SIG-M5 treated with dmso at 0.1 percent for 504 hours (cell line): ENCODE measurements around the gene KCND2.

Experiments
- DNase-seq: peaks from one replicate; lab custom pipeline; 2025; ENCODE audit not compliant: unreplicated experiment; lab: John Stamatoyannopoulos, UW

The KCND2 gene

DNA sequence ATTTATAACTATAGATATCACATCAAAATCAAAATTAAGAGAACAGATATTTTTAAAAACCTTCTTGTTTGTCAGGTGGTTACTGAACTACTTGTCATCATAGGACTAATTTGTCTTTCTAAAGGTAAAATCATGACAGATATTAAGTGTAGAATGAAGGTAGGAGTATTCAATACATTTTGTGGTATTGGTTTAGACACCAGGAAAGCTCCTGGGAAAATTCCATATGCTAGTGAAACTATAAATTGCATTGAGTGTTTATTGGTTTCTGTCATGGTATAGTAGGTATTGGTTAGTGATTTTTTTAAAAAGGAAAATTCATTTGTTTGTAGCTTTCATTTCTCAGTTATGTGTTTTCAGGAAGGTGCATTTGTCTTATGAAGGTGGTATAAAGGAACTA is 132.7 kb downstream of the KCND2 start:
- DNase-seq: no peak

DNA sequence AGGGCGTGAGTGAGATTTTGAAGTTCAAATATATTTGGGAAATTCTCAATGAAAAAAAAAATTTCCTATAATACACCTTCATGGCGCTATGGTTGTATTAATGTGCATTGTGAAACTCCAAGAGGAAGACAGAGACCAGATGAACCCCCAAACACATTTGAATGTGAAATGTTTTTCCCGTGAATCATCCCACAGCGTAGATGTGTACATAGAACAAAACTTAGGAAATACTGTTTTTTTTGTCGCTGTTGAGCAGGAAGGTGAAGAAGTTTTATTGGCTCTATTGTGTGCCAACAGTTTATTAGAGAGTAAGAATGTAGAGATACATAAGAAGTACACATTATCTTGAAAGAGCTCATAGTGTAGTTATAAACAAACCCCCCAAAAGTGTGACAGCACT is 134.0 kb downstream of the KCND2 start:
- DNase-seq: no peak

DNA sequence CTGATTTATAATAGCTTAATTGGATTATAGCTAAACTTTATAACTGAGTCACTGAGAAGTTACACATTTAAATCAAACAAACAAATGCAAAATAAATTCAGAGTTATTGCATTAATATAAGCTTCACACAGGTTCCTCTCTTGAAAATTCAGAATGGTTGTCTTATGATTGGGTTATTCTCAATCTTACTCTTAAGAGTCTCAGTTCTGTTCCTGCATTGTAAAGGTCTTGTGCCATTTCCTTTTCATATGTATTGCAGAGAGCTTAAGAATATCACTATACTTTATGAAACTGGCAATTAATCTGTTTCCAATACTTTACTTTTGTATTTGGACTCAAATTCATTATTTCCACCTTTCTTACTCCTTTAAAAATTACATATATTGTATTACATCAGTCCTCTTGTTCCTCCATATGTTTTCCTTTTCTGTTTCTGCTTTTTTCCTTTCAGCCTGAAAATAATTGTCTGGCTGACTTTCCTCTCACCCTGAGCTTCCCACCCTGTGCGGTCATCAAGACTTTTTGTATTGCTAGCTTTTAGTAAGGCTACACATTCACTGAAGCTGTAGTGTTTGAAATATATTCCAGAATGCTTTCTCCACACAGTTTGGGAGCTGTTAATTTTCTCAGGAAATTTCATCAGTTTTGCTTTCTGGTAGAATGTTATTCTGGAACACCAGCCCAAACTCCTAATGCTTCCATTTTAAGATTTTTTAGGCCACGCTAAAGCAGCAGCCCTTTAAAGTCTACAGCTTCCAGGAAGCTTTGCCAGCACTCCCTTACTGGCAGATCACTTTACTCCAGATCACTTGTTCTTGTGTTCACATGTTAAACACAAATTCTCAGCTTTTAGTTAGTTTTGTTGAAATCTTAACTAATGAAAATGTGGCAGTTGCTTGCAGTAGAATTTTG is 139.4 kb downstream of the KCND2 start:
- DNase-seq: no peak

DNA sequence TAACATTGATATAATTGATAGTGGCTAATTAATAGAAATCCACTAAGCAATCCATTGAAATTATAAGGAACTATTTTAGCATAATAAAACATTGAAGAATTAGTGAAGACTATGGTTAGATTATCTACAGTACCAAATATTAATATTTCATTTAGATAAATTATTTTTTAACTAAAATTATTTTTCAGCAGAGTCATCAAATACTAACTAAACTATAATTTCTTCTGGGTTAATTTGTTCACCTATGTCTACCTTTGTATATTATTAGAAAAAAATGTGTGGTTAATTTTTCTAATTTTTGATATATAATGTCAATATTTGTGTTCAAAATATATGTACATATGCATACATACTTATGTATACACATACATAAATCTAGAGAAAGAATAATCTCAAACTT is 140.2 kb downstream of the KCND2 start:
- no peak for DNase-seq

DNA sequence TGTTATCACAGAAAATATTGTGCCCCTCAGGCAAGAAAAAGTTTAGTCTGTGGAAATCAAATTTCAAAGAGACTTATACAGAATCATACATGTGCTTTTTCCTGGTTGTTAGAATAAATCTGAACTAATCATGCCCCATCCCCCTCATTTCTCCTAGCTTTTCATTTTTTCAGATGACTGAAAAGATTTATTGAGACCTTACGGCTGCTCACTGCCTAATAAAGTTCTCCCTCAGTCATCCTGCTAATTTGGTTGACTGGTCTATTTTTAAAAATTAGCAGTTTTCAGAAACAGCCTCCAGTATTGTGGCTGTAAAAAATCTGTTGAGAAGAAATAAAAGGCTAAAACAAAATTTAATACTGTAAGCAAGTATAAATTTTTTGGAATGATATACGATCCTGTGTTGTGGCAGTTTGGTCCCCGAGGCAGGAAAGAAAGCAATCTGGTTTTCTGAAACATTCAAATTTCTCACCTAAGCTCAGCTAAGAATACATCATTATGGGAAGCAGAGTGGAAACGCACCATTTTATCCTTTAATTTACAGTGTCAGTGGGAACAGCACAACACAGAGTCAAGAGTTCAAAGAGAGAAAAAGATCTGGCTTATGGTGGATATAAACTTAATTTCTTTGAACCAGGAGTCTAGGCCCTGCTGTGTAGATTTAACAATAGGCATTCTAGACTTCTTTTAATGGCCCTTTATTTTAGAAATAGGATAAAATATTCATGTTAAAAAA is 144.4 kb downstream of the KCND2 start:
- no peak for DNase-seq

DNA sequence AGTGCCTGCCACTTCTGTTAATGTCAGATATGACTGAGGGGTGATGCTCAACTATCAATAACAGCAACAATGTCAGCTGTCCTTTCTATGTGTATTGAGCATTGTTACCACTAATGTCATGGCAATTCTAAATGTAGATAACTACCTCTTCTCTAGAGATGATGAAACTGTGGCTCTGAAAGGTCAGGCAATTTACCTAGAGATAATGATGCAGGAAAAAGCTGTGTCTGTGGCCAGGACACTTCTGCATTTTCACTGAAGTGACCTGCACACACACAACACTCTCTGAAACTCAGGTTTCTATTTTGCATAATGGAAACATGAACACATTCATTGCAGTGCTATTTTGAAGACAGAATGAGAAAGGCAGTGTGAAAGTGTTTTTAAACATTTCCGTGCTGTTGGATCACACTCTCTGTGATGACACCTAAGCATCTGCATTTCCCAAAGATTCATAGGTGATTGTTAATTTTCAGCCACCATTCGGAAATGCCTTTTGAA is 148.2 kb downstream of the KCND2 start:
- no peak for DNase-seq

- no peak for DNase-seq
These were observed 158.0 kb downstream of the KCND2 start for GRCh38 chr7:120431016-120431415.

GRCh38 chr7:120436487-120437060 is 163.6 kb downstream of the KCND2 start:
- no peak for DNase-seq

DNA sequence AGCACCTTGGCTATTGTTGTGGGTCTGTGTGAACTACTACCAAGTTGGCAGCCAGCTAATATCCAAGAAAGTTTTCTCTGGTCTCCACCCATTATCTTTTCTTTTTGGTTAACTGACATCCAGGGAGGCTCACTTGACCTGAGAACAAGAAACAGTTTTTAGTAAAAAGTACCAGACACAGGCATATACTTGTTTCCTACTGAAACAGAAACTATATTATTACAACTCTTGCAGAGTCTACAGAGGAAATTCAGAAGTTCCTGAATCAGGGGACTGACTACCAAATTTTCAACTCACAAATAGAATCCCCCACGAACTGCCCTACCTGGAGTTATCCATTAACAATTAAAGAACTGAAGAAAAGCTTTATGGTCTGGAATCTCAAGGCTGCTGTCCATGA is 168.9 kb downstream of the KCND2 start:
- no peak for DNase-seq

DNA sequence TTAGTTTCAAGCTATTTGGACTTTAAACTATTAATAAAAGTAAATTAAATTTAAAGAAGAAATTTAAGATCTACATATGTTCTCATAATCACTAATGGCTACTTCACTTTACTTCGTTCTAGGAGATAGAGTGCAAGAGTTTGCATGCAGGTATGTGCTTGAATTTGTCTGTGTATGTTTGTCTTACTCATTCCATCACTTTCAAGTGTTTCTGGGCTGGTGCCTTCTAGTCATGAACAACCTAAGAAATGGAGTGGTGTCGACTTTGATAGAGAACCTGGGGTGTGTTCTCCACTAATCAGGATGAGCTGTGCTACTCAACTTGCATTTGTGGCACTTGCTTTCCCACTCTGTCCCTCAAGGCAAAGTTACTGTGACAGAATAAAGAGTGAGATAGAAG is 169.9 kb downstream of the KCND2 start:
- no peak for DNase-seq

DNA sequence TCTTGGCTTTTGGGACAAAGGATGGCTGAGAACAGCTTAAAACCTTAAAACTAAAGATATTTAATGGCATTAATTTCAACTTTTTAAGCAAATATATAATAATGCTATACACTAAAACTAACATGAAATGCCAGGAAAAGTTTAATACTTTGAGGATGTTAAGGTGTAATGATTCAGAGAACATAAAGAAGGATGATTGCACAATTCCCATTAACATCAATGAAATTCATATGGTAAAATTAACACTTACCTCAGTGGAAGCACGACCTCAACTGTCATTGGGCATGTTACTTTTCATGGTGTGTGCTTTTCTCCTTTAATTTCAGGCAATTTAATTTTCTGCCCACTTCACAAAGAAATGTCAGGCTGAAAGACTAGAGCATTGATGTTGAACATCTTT is 171.7 kb downstream of the KCND2 start:
- DNase-seq: no peak

- DNase-seq: no peak
These were observed 172.3 kb downstream of the KCND2 start for GRCh38 chr7:120445276-120445675.

GRCh38 chr7:120452665-120453064 is 179.7 kb downstream of the KCND2 start:
- DNase-seq: no peak

DNA sequence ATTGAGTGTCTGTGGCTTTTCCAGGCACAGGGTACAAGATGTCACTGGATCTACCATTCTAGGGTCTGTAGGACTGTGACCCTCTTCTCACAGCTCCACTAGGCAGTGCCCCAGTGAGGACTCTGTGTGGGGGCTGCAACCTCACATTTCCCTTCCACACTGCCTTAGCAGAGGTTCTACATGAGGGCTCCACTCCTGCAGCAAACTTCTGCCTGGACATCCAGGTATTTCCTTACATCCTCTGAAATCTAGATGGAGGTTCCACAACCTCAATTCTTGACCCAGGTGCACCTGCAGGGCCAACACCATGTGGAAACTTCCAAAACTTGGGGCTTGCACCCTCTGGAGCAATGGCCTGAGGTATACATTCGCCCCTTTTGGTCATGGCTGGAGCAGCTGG is 183.7 kb downstream of the KCND2 start:
- no peak for DNase-seq

DNA sequence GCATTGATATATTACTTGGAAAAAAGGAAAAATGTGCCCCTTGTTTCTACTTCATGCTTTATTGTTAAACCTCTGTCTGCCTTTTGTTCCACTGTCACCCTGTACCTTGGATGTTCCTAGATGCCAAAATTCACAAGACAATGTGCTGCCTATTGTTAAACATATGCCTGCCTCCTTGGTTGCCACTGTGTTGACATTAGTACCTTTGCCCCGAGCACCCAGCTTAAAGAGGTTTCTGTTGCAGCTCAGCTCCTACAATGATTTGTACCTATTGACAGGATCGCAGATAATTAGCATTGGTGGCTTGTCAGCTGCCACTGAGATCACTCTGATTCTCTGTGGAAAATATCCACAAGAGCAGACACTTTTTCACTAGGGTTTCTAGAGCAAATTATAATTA is 188.0 kb downstream of the KCND2 start:
- DNase-seq: no peak

- DNase-seq: no peak
These were observed 190.0 kb downstream of the KCND2 start for GRCh38 chr7:120462991-120463390.

GRCh38 chr7:120464104-120464503 is 191.1 kb downstream of the KCND2 start:
- DNase-seq: no peak

- no peak for DNase-seq
These were observed 194.7 kb downstream of the KCND2 start for GRCh38 chr7:120467676-120468075.

GRCh38 chr7:120468611-120469010 is 195.6 kb downstream of the KCND2 start:
- DNase-seq: no peak

- DNase-seq: no peak
These were observed 199.9 kb downstream of the KCND2 start for GRCh38 chr7:120472892-120473291.

GRCh38 chr7:120473352-120473751 is 200.4 kb downstream of the KCND2 start:
- no peak for DNase-seq

GRCh38 chr7:120475994-120476393 is 203.0 kb downstream of the KCND2 start:
- DNase-seq: no peak
